ENCODE data around the gene HMGCR. TPM values are rescaled to one million over a fixed set of nuclear protein-coding genes. Genes with fewer than 3 reads are reported as not detected.
A peak's percentile ranks its signal among the peaks of the same experiment; 100 is the strongest.

The HMGCR gene
- total and polyA plus RNA-seq, 9 of the 15 experiments (the other 6 are each of a cell fraction or from before 2014, with no cell fraction given), result 29.5 to 155 (median 61.5) TPM

DNA sequence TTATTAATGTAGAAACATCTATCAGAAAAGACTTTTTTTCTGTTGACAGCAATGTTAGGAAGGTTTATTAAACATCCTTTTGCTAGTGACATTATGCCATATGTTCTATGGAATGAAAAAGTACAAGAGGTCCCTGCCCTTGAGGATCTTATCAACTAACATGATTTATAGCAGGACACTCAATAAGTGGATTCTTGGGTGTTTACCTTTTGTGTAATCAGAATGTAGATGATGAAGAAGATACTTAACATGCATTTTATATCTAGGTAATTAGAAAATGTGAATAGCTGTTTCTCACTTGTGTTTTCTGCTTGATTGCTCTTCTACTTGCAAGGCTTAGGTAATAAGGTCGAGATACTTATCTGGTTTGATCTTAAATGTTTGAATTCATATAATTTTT lies 4.9 kb downstream of the HMGCR start:
- DNase-seq (ENCODE audit: extremely low read depth in 1 of 4, low spot score in 3 of 4), result no peak
- peaks cover 77% of the 10 kb centered on the region for H3K79me2 ChIP-seq (ENCODE audit: control insufficient read depth, insufficient read depth, low read length)
- CTCF ChIA-PET (ENCODE audit: low intra/inter-chr PET ratio), result no interaction called here
- H3K4me1 ChIP-seq (replicated peaks in 1 of 2; ENCODE audit: control insufficient read depth in 2 of 2, insufficient read depth in 2 of 2, low read length in 2 of 2), result peaks cover 9 to 14% of the 10 kb centered on the region in 2 experiments; a peak in 3 of 5 replicates
- H3K9ac ChIP-seq (ENCODE audit: insufficient read depth in 1 of 2, low read depth in 2 of 2, low read length in 2 of 2), result no peak overlapping the region
- no peak overlapping the region for H3K4me3 ChIP-seq
- no peak overlapping the region for H2AFZ ChIP-seq (ENCODE audit: low read depth, low read length)
- no peak for FAIRE-seq
- no peak overlapping the region for H3K4me2 ChIP-seq (ENCODE audit: insufficient read depth, low read length)
- in situ Hi-C loops (cut with MboI), result no loop called here
- ATAC-seq, result no peak
- BruUV-seq (replicated peaks), result no TSS peak
- H3K9me3 ChIP-seq (replicated peaks; ENCODE audit: control insufficient read depth, insufficient read depth, low read depth, low read length), result no peaks in the 10 kb centered on the region
- peaks cover 15% of the 10 kb centered on the region for H4K20me1 ChIP-seq (replicated peaks; ENCODE audit: control insufficient read depth, insufficient read depth, low read length)
- intact Hi-C loops (cut with micrococcal nuclease), result no loop called here
- WGBS (ENCODE audit: insufficient coverage, low coverage, missing lambda C conversion rate), result 68% methylated on average over 1 of the region's 1 CpG
- peaks cover 81% of the 10 kb centered on the region for H3K36me3 ChIP-seq (ENCODE audit: control insufficient read depth, insufficient read depth, low read length)
- POLR2A ChIA-PET, result interaction anchor here (1.6 kb wide), 1 partner anchor 16 kb away, joined by 3 read pairs; no protein-coding TSS in a partner anchor
- H3K9me1 ChIP-seq (ENCODE audit: control insufficient read depth, insufficient read depth, low read length), result peaks cover 3% of the 10 kb centered on the region
- no peak overlapping the region for H3K27ac ChIP-seq (ENCODE audit: extremely low read depth, low read depth, low read length)
- H3K27me3 ChIP-seq (ENCODE audit: control insufficient read depth in 2 of 2, insufficient read depth in 2 of 2, low read length in 2 of 2), result no peaks in the 10 kb centered on the region
- TF ChIP-seq GATAD2B (IDR thresholded peaks at IDR 0.05; ENCODE audit: borderline replicate concordance) (no peak), MBD2 (IDR thresholded peaks at IDR 0.05; ENCODE audit: borderline replicate concordance, low read depth) (no peak), RFX7 (CRISPR knock-in tag; IDR thresholded peaks at IDR 0.05) (no peak), ELF2 (CRISPR knock-in tag; IDR thresholded peaks at IDR 0.05) (no peak), TARDBP (IDR thresholded peaks at IDR 0.05) (no peak), MEIS2 (IDR thresholded peaks at IDR 0.05; ENCODE audit: partially characterized antibody) (peak; percentile 64), GATAD2A (IDR thresholded peaks at IDR 0.05) (no peak), ZSCAN32 (CRISPR knock-in tag; IDR thresholded peaks at IDR 0.05) (no peak)
- TF ChIP-seq, protein P1, sequence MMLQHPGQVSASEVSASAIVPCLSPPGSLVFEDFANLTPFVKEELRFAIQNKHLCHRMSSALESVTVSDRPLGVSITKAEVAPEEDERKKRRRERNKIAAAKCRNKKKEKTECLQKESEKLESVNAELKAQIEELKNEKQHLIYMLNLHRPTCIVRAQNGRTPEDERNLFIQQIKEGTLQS (IDR thresholded peaks at IDR 0.05), result no peak
- TF ChIP-seq, protein P1 (CRISPR knock-in tag; conservative IDR thresholded peaks at IDR 0.05), result no peak
- TF ChIP-seq, protein P2, sequence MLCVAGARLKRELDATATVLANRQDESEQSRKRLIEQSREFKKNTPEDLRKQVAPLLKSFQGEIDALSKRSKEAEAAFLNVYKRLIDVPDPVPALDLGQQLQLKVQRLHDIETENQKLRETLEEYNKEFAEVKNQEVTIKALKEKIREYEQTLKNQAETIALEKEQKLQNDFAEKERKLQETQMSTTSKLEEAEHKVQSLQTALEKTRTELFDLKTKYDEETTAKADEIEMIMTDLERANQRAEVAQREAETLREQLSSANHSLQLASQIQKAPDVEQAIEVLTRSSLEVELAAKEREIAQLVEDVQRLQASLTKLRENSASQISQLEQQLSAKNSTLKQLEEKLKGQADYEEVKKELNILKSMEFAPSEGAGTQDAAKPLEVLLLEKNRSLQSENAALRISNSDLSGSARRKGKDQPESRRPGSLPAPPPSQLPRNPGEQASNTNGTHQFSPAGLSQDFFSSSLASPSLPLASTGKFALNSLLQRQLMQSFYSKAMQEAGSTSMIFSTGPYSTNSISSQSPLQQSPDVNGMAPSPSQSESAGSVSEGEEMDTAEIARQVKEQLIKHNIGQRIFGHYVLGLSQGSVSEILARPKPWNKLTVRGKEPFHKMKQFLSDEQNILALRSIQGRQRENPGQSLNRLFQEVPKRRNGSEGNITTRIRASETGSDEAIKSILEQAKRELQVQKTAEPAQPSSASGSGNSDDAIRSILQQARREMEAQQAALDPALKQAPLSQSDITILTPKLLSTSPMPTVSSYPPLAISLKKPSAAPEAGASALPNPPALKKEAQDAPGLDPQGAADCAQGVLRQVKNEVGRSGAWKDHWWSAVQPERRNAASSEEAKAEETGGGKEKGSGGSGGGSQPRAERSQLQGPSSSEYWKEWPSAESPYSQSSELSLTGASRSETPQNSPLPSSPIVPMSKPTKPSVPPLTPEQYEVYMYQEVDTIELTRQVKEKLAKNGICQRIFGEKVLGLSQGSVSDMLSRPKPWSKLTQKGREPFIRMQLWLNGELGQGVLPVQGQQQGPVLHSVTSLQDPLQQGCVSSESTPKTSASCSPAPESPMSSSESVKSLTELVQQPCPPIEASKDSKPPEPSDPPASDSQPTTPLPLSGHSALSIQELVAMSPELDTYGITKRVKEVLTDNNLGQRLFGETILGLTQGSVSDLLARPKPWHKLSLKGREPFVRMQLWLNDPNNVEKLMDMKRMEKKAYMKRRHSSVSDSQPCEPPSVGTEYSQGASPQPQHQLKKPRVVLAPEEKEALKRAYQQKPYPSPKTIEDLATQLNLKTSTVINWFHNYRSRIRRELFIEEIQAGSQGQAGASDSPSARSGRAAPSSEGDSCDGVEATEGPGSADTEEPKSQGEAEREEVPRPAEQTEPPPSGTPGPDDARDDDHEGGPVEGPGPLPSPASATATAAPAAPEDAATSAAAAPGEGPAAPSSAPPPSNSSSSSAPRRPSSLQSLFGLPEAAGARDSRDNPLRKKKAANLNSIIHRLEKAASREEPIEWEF (CRISPR knock-in tag; IDR thresholded peaks at IDR 0.05), result no peak
- TF ChIP-seq, protein P3, sequence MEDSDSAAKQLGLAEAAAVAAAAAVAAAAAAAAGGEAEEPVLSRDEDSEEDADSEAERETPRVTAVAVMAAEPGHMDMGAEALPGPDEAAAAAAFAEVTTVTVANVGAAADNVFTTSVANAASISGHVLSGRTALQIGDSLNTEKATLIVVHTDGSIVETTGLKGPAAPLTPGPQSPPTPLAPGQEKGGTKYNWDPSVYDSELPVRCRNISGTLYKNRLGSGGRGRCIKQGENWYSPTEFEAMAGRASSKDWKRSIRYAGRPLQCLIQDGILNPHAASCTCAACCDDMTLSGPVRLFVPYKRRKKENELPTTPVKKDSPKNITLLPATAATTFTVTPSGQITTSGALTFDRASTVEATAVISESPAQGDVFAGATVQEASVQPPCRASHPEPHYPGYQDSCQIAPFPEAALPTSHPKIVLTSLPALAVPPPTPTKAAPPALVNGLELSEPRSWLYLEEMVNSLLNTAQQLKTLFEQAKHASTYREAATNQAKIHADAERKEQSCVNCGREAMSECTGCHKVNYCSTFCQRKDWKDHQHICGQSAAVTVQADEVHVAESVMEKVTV (CRISPR knock-in tag; IDR thresholded peaks at IDR 0.05), result no peak
- TF ChIP-seq, protein P4, sequence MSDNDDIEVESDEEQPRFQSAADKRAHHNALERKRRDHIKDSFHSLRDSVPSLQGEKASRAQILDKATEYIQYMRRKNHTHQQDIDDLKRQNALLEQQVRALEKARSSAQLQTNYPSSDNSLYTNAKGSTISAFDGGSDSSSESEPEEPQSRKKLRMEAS (CRISPR knock-in tag; IDR thresholded peaks at IDR 0.05), result no peak
- TF ChIP-seq, protein P5, sequence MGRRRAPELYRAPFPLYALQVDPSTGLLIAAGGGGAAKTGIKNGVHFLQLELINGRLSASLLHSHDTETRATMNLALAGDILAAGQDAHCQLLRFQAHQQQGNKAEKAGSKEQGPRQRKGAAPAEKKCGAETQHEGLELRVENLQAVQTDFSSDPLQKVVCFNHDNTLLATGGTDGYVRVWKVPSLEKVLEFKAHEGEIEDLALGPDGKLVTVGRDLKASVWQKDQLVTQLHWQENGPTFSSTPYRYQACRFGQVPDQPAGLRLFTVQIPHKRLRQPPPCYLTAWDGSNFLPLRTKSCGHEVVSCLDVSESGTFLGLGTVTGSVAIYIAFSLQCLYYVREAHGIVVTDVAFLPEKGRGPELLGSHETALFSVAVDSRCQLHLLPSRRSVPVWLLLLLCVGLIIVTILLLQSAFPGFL (CRISPR knock-in tag; IDR thresholded peaks at IDR 0.05), result no peak

All from K562 (cell line).